HG03135 (cell line): ENCODE results near the gene CRBN.
A peak's percentile ranks its signal among the peaks of the same experiment; 100 is the strongest.

ENCODE experiments used
- ATAC-seq: cut with Tn5 transposase; IDR thresholded peaks from one replicate; pipeline ENCODE4 v1.9.1; 2021; ENCODE audit warnings: mild to moderate bottlenecking, moderate library complexity; ENCODE audit not compliant: unreplicated experiment

CRBN gene

DNA sequence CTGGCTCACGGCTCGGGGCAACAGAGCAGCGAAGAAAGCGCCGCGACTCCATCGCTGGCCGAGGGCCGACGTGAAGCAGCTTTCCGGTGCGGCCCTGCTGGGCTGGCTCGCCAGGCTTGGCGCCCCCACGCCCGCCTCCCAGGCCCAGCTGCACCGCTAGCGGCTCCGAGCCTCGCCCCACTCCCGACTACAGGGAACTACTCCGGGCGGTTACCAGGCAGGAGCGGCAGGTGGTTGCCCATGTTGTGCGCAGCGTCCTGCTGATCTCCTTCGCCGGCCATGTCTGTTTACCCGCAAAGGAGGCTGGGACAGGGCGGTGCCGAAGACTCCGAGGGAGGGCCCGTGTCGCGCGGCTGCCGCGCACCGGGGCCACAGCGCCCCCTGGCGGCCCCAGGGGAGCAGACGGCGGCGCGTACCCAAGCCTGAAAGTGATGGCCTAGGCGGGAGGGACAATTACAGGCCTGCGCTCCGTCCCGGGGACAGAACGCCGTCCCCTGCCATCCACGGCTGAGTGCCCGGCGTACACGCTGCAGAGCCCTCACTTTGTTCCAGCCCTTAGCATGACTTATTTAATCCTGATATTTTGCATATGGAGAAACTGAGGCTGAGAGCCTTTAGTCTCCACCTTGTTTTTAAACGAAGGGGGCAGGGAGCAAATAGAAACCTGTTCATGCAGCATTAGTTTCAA is at the start of gene CRBN:
Gene CRBN (minus strand): TSS at position 285 of the 688 bp plus-strand sequence. CDS start 4 bp downstream, at position 281.
- ATAC-seq = peak; percentile 99

DNA sequence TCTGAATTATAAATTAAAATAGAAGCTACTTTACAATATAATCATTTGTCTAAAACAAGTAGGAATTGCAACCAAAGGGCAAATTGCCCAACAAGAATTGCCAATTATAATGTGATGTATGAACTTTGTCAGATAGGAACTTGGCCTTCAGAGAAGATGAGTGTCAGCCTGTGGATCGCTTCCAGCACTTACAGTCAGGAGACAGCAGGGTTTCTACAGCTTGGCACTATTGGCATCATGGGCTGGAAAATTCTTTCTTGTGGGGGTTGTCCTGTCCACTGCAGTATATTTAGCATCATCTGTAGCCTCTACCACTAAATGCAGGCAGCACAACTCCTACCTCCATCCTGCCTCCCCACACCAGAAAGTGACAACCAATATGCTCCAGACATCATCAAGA is 48.1 kb upstream of the CRBN start:
- ATAC-seq = no peak

DNA sequence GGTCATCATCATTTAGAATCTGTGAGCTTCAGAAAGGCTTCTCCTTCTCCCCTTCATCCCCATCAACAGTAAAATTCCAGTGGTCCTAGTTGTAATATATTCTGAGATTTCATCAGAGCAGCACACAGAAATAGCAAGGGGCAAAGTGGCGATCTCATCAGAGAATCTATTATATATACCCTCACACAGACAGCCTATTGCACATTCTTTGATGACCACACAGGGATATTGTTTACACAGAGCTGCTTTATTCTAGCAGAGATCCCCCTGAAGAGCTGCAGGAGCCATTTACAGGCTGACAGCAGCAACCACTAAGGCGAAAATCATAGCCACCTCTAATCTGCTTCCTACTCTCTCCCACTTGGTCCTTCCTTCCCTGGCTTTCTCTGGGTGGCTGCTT is 42.0 kb upstream of the CRBN start:
- no peak for ATAC-seq

GRCh38 chr3:3216401-3216800 is 36.9 kb upstream of the CRBN start:
- no peak for ATAC-seq

GRCh38 chr3:3212781-3213440 is 33.4 kb upstream of the CRBN start:
- no peak for ATAC-seq

- ATAC-seq = no peak
Observed at GRCh38 chr3:3209714-3210113, 30.2 kb upstream of the CRBN start.

- ATAC-seq = no peak
Observed at GRCh38 chr3:3209057-3209456, 29.6 kb upstream of the CRBN start.

DNA sequence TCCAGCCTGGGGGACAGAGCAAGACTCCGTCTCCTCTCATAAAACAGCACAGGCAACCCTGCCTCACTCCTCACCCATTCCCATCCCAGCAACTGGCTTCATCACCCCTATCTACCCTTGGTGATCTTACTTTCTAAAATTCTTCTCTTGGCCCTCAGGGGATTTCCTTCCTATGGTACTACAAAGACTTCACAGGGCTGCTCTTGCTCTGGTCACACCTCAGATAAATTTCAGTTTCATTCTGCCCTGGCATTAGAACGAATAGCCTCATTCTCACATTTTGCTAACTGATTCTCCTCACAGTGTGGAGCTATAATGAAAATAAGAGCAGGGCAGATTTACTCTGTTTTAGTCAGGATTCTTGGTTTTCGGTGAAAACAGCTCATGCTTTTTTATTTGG is 22.1 kb upstream of the CRBN start:
- peak; percentile 83 for ATAC-seq

GRCh38 chr3:3200632-3201212 is 21.2 kb upstream of the CRBN start:
- peak; percentile 64 for ATAC-seq

- no peak for ATAC-seq
Observed at GRCh38 chr3:3199306-3199705, 19.8 kb upstream of the CRBN start.

GRCh38 chr3:3196148-3196861 is 16.8 kb upstream of the CRBN start:
- no peak for ATAC-seq

DNA sequence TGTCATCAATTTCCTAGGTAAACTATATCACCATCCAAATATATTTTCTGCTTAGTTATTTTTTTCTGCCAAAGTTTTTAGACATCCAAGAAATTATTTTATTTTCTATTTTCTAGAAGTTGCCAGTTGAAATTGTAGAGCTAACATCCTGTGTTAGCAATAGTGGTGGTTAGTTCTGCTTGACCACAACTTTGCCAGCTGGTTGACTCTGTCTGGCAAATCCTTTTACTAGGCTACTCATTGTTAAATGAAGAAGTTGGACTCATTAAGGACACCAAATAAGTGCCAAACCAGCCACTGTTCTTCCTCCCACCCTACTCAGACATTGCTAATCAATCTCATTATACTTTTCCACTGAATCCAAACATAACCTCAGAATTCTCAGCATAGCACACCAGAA is 15.4 kb upstream of the CRBN start:
- ATAC-seq = no peak

- ATAC-seq = no peak
Observed at GRCh38 chr3:3192286-3192675, 12.8 kb upstream of the CRBN start.

DNA sequence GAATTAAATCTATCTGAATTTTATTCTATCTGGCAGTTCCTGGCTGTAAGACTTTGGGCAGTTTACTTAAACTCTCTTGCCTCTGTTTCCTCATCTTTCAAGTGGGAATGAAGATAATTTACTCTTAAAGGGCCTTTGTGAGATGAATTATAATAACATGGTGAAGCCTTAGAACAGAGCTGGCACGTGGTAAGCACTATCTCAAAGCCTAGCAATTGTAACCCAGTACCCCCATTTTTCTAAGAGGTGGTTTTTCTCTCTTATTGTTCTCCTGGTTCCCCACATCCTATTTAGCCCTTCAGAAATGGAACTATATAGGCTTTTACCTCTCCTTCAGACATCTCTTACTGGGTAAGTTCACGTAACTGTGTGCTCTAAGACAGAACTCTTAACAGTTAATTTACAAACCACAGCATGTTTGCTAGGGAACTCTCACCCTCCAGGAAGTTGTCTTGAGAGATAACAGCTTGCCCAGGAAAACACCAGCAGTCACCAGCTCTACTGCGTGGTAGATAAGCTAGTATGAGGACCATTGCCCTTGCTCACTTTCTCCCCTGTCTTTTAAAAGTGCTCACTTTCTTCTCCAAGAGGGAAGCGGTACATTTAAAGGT is 12.3 kb upstream of the CRBN start:
- ATAC-seq = no peak

DNA sequence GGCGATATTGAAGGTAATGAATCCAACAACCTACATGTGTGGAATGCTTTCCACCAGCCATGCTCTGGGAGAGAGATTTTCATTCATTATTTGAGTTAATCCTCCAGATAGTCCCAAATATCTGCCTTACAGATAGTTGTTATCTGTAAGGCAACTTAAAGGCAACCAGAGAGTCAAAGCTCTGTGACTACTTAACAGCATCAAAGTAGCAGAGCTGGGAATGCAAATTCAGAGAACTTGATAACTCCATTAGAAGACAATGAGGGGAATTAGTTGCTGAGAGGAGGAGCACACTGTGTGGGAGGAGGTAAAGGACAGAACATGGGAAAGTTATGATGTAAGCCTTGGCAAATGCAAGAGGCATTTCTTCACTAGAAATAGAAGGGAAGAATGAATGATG is 10.5 kb upstream of the CRBN start:
- no peak for ATAC-seq

DNA sequence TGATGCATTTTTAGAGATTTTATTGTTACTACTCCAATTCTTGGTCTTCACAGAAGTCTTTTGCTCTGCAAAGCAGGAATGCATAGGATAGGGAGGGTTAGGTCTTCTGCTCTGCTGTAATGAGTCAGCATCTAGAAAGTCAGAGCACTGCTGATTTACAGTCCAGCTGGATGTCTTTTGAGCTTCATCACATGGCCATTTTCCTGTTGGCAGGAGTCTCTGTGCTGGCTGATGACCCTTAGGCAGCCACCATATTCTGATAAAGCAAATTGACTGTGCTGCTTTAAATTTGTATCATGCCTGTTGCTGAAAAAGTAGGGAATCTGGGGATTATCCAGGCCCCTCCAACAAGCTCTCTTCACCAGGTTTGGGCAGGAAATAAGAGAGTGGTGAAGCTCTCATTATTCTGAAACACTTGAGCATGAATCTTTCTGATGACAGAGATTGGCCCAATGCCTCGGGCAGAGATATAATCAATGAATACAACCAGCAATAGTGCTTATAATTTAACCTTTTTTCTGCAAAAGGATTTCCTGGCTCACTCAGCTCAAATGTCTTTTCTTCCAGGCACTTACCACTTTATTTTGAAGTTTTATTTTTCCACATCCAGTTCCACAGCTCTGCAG is 9.7 kb upstream of the CRBN start:
- ATAC-seq = no peak

DNA sequence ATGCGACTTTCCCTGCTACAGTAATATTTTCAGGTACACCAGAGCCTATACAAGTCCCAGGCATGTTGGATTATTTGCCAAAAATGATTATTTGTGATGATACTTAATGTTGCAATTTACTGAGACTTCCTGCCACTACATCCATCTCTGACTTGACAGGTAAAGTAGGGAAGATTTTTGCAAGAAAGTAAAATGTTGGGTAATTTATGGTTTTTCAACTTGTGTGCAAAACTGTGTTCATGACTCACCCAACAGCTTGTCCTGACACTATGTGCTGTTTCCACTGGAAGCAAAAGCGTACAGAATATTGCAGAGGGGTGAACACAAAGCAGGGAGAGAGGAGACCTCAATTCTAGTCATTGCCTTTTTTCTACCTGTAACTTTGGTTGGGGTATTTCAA is 5.4 kb upstream of the CRBN start:
- no peak for ATAC-seq

DNA sequence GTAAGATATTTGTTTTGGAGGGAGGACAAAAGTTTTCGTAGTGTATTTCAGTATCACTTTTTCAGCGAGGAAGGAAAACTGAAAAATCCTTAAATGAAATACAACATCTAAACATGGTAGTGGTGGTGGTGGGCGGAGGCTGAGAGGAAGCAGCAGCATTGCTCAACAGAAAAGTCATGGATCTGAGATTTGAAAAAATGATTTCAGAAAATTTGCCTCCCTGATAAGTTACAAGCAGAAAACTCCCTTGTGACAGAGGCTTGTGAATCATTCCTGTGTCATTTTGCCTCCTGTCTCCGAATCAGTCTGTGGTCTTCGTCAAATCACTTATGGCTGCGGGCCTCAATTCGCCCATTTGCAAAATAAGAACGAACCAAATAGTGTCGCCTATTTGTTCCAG is 965 bp upstream of the CRBN start:
- no peak for ATAC-seq

DNA sequence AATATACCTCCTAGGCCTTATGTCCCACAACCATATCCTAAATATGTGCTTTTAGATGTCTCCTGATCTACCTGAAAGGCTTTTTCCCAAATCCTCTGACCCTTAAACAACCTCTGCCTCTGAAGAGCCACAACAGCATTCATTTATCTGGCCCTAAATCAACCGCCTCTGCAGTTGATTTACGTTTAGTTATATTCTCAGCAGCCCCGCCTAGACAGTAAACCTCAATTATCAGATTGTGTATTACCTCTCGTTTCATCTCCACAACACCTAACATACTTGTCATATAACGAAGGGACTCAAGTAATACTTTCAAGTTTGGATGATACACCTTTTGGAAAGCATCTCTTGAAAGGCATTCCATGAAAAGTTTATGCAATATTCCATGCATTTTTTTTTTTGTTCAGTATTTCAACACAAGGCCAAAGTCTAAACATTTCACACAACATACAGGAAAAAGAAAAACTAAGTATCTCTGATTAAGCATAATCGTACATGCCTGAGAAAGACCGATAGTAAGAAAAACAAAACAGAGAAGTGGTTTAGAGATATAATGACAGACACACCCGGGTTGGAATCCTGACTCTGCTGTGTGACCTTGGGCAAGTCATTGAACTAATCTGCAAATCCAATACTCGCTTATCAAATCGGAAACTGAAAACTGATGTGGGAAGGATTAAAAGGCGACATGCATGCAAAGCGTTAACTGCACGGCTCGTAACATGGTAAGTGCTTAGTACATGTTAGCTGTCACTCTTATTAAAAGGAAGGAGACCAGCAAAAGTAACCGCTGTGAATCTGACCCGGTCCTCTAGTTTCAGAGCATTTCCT is 778 bp downstream of the CRBN start:
- no peak for ATAC-seq

DNA sequence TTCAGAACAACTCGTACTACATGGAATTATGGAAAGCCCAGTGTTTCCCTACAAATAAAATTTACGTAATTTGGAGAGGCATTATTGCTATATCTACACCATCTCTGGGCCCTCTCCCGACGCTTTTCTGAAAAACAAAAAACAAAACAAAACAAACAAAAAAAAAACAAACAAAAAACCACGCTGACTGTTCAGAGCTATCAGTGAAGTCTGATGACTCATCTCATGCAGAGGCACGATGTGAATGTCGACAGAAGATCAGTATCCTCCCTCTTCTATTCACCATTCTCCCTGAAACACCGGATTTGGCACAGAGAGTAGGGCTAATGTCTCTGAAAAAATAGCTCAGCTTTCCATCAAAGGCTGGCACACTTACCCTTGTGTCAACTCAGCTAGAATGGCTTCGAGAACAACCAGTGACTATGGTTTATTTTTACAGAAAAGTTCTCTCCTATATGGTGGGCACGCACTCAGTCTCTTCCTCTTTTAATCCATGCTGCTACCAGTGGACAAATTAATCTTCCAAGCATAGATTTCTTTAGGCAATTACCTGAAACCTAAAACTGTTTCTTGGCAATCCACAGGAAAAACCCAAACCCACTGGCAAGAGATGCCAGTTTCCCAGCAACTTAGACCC is 1.5 kb downstream of the CRBN start:
- ATAC-seq = no peak
